ENCODE results near the gene NTSR1. TPM values are rescaled to one million over a fixed set of nuclear protein-coding genes. Genes with fewer than 3 reads are reported as not detected.

NTSR1 gene
- total and polyA plus RNA-seq, 8 donors = 0.06 to 15.9 (median 0.28) TPM; not detected in 5

DNA sequence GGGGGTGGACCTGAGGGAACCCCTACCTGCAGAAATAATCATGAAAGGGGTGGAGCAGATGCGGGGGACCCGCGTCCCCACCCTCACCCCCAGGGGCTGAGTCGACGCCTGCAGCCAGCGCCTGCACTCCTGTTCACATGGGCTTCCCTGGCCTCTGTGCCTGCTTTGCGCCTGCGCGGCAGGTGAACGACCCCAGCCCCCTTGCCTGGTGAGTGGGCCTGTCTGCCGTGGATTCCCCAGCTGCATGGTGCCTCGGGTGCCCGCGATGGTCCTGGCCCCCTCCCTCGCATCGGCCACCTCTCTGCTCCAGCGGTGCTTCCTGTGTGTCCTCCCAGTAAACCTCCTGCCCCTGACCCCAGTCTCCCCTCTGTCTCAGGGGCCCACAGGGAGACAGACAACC, 18.8 kb upstream of the NTSR1 start:
- Histone ChIP-seq H3K36me3 (no peaks in the 10 kb centered on the region), H3K27me3 (peaks cover 0 to 72% (median 26%) of the 10 kb centered on the region in 3 donors), H3K4me1 (peaks cover 0 to 11% (median 5%) of the 10 kb centered on the region in 4 donors), H3K9me3 (no peaks in the 10 kb centered on the region), H3K27ac (no peak overlapping the region), H3K4me3 (no peak overlapping the region)
- DNase-seq = no peak
- 77 to 89% (median 86%) methylated on average over 17 of the region's 17 CpGs for WGBS, 5 donors
- intact Hi-C loops (cut with DNase I; ENCODE audit: low total_unique reads) = no loop called here
- no peak for TF ChIP-seq POLR2AphosphoS5 (IDR thresholded peaks at IDR 0.05)
- no peak for TF ChIP-seq POLR2A (IDR thresholded peaks at IDR 0.05)
- TF ChIP-seq, protein P1, sequence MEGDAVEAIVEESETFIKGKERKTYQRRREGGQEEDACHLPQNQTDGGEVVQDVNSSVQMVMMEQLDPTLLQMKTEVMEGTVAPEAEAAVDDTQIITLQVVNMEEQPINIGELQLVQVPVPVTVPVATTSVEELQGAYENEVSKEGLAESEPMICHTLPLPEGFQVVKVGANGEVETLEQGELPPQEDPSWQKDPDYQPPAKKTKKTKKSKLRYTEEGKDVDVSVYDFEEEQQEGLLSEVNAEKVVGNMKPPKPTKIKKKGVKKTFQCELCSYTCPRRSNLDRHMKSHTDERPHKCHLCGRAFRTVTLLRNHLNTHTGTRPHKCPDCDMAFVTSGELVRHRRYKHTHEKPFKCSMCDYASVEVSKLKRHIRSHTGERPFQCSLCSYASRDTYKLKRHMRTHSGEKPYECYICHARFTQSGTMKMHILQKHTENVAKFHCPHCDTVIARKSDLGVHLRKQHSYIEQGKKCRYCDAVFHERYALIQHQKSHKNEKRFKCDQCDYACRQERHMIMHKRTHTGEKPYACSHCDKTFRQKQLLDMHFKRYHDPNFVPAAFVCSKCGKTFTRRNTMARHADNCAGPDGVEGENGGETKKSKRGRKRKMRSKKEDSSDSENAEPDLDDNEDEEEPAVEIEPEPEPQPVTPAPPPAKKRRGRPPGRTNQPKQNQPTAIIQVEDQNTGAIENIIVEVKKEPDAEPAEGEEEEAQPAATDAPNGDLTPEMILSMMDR (IDR thresholded peaks at IDR 0.05) = no peak
- no peak for TF ChIP-seq EP300 (IDR thresholded peaks at IDR 0.05)

DNA sequence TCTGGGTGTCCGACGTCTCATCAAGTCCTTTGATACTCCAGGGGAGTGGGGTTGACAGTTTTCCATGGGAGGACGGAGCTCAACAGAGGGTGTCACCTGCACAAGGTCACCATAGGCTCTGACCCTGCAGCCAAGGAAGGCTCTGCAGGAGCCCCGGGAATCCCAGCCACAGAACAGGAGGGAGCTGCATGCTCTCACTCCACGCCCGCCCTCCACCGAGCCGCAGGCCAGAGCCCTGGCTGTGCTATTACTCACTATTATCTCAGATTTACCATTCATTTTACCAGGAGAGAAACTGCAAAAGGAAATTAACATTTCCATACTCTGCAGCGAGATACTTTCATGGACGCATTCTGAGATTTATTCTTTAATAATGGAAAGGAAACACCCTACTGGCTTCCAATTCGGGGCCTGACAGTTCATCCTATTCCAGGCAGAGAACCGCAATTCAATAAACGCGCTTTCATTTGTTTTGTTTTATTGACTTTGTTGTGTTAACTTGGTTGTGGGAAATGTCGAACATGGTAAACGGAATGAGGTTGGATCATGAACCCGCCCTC, 18.3 kb upstream of the NTSR1 start:
- intact Hi-C loops (cut with DNase I; ENCODE audit: low total_unique reads) = no loop called here
- peaks cover 0 to 71% (median 26%) of the 10 kb centered on the region in 3 donors for H3K27me3 ChIP-seq
- DNase-seq = no peak
- TF ChIP-seq EP300 (IDR thresholded peaks at IDR 0.05) = no peak
- no peak for TF ChIP-seq POLR2AphosphoS5 (IDR thresholded peaks at IDR 0.05)
- TF ChIP-seq POLR2A (IDR thresholded peaks at IDR 0.05) = no peak
- TF ChIP-seq, protein P1 (IDR thresholded peaks at IDR 0.05) = no peak
- H3K27ac ChIP-seq = no peak overlapping the region
- no peaks in the 10 kb centered on the region for H3K36me3 ChIP-seq
- H3K4me1 ChIP-seq = peaks cover 0 to 11% (median 5%) of the 10 kb centered on the region in 4 donors
- H3K4me3 ChIP-seq = no peak overlapping the region
- H3K9me3 ChIP-seq = no peaks in the 10 kb centered on the region
- WGBS, 5 donors = 64 to 78% (median 76%) methylated on average over 17 of the region's 17 CpGs

DNA sequence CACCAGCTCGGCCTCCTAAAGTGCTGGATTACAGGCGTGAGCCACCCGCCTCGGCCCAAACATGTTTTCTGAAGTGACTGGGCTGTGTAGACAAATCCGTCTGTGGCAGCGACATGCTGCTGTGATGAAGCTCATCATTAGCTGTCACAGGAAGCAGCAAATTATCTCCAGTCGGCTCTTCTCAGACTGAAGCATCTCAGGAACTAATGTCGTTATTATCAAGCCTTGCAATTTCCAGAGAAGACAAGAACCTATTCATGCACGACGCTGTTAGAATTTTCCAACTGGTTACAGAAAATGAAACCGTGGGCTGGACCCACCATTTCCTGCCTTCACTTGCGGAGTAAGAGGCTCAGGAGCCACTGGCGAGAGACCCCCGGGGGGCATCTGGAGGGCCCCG, 17.1 kb upstream of the NTSR1 start:
- intact Hi-C loops (cut with DNase I; ENCODE audit: low total_unique reads) = no loop called here
- H3K4me1 ChIP-seq = peaks cover 0 to 4% (median under 1%) of the 10 kb centered on the region in 4 donors
- TF ChIP-seq, protein P1 (IDR thresholded peaks at IDR 0.05) = no peak
- TF ChIP-seq EP300 (IDR thresholded peaks at IDR 0.05) = no peak
- no peak for TF ChIP-seq POLR2AphosphoS5 (IDR thresholded peaks at IDR 0.05)
- TF ChIP-seq POLR2A (IDR thresholded peaks at IDR 0.05) = no peak
- H3K4me3 ChIP-seq = no peak overlapping the region
- H3K27me3 ChIP-seq = peaks cover 0 to 59% (median 19%) of the 10 kb centered on the region in 3 donors
- DNase-seq = no peak
- no peaks in the 10 kb centered on the region for H3K9me3 ChIP-seq
- no peak overlapping the region for H3K27ac ChIP-seq
- H3K36me3 ChIP-seq = no peaks in the 10 kb centered on the region
- WGBS, 5 donors = 76 to 85% (median 81%) methylated on average over 15 of the region's 15 CpGs

DNA sequence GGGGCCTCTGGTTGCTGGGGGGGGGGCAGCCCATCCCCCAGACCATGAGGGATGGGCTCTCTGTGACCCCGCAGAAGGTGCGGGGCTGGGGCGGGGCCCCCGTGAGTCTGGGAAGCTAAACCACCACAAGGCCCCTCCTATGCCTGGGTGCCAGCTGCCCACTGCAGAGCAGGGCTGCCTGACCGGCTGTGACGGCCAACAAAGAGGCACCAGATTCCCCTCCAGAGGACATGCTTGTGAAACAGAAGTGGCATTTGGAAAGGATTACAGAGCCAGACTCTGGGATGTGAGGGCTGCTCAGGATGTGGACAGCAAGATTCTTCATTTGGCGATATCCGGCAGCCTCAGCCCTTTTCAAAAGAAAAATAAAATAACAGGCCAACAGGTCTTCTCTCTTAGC, 16.5 kb upstream of the NTSR1 start:
- 66 to 87% (median 76%) methylated on average over 5 to 8 of the region's 8 CpGs for WGBS, 5 donors
- TF ChIP-seq EP300 (IDR thresholded peaks at IDR 0.05) (no peak), POLR2AphosphoS5 (IDR thresholded peaks at IDR 0.05) (no peak), POLR2A (IDR thresholded peaks at IDR 0.05) (no peak)
- TF ChIP-seq, protein P1 (IDR thresholded peaks at IDR 0.05) = no peak
- Histone ChIP-seq H3K36me3 (no peaks in the 10 kb centered on the region), H3K4me3 (no peak overlapping the region), H3K27ac (no peak overlapping the region), H3K9me3 (no peaks in the 10 kb centered on the region), H3K4me1 (no peaks in the 10 kb centered on the region), H3K27me3 (peaks cover 0 to 55% (median 19%) of the 10 kb centered on the region in 3 donors)
- intact Hi-C loops (cut with DNase I; ENCODE audit: low total_unique reads) = no loop called here
- peak in 1 of 2 donors; percentile 53 for DNase-seq
